GM12878 (cell line): ENCODE data around the gene ZNF276. TPM values are rescaled to one million over a fixed set of nuclear protein-coding genes. Genes with fewer than 3 reads are reported as not detected.

Experiments
- ATAC-seq: fragments of 200-7000 bp; cut with Tn5 transposase; 3 replicates; pipeline ENCODE4 v1.9.1; 2020; ENCODE audit warnings: mild to moderate bottlenecking, moderate library complexity
- BruUV-seq: library from RNA; stranded (reverse); fragments of 400-500 nt; replicated peaks from 2 replicates; lab custom pipeline; 2021; lab: Mats Ljungman, UMichigan
- CTCF ChIA-PET: fragments of 300-600 bp; sonication (Branson Sonifier 250); formaldehyde crosslinking; extraction: SDS; loops from one replicate; lab custom pipeline; 2021; ENCODE audit warnings: inconsistent platforms; lab: Yijun Ruan, JAX
- POLR2A ChIA-PET: fragments of 350-600 bp; formaldehyde crosslinking; extraction: SDS; loops from one replicate; lab custom pipeline; 2021; ENCODE audit warnings: inconsistent platforms; lab: Charles Lee
- RAD21 ChIA-PET: fragments of 300-600 bp; sonication (Branson Sonifier 250); formaldehyde crosslinking; loops from one replicate; lab custom pipeline; 2023; ENCODE audit warnings: antibody characterized with exemption; ENCODE audit not compliant: unreplicated experiment; lab: Charles Lee
- SMC1A ChIA-PET: fragments of 300-600 bp; sonication (Branson Sonifier 250); formaldehyde crosslinking; loops from one replicate; lab custom pipeline; 2023; ENCODE audit not compliant: unreplicated experiment, uncharacterized antibody; lab: Charles Lee
- DNase-seq: peaks from one replicate; pipeline ENCODE4 v3.0.0-alpha.2; 2011; ENCODE audit warnings: low read depth, low spot score
- FAIRE-seq: peaks from 3 replicates; lab custom pipeline; 2011; peaks lifted over from hg19 to GRCh38; lab: Jason Lieb, UNC
- H2AFZ ChIP-seq: 2 replicates; pipeline ENCODE4 v1.6.0; 2011; ENCODE audit warnings: low read depth, low read length, control low read depth; ENCODE audit not compliant: control insufficient read depth
- H3K27ac ChIP-seq: 2 replicates; pipeline ENCODE4 v1.5.1; 2011; ENCODE audit warnings: control low read depth; ENCODE audit not compliant: control insufficient read depth, insufficient read depth
- H3K27me3 ChIP-seq, 2 experiments: replicated peaks in 1 of 2; 2 replicates each; pipeline versions ENCODE4 v1.6.0 to v1.6.1; 2011; ENCODE audit warnings: low read length in 1 of 2; ENCODE audit not compliant: control insufficient read depth in 2 of 2, insufficient read depth in 2 of 2
- H3K36me3 ChIP-seq, 2 experiments: 2 replicates each; pipeline ENCODE4 v1.5.1; 2011; ENCODE audit warnings: low read length in 1 of 2; ENCODE audit not compliant: control insufficient read depth in 2 of 2, insufficient read depth in 2 of 2
- H3K4me1 ChIP-seq: 2 replicates; pipeline ENCODE4 v1.6.1; 2011; ENCODE audit warnings: mild to moderate bottlenecking, low read length, moderate library complexity, mixed read lengths; ENCODE audit not compliant: control insufficient read depth, insufficient read depth
- H3K4me2 ChIP-seq: 2 replicates; pipeline ENCODE4 v1.6.0; 2011; ENCODE audit warnings: control low read depth; ENCODE audit not compliant: control insufficient read depth, insufficient read depth
- H3K4me3 ChIP-seq: fragments of 200-600 bp; sonication (generic); 2 replicates; pipeline ENCODE4 v1.5.1; 2016
- H3K79me2 ChIP-seq: 2 replicates; pipeline ENCODE4 v1.6.0; 2011; ENCODE audit warnings: low read length; ENCODE audit not compliant: control insufficient read depth, insufficient read depth
- H3K9ac ChIP-seq: 2 replicates; pipeline ENCODE4 v1.8.0; 2011; ENCODE audit warnings: low read length, control low read depth, mixed read lengths; ENCODE audit not compliant: control insufficient read depth, insufficient read depth
- H3K9me3 ChIP-seq: replicated peaks from 3 replicates; pipeline ENCODE4 v1.5.1; 2011; ENCODE audit warnings: mild to moderate bottlenecking, low read length; ENCODE audit not compliant: control insufficient read depth, insufficient read depth
- H4K20me1 ChIP-seq: 2 replicates; pipeline ENCODE4 v1.6.0; 2011; ENCODE audit not compliant: control insufficient read depth, insufficient read depth
- ETV6 ChIP-seq, 2 experiments: fragments of 450-650 bp in 1 of 2; IDR thresholded peaks in 1 of 2; conservative IDR thresholded peaks in 1 of 2; 2 replicates each; pipeline ENCODE4 v1.6.1; 2014; ENCODE audit warnings: antibody characterized with exemption in 1 of 2, borderline replicate concordance in 1 of 2, low read depth in 1 of 2, mild to moderate bottlenecking in 1 of 2, moderate library complexity in 1 of 2
- HDGF ChIP-seq: fragments of 450-650 bp; IDR thresholded peaks from 2 replicates; pipeline ENCODE4 v1.6.1; 2016; ENCODE audit warnings: antibody characterized with exemption
- MEF2A ChIP-seq: IDR thresholded peaks from 2 replicates; pipeline ENCODE4 v1.6.1; 2011; ENCODE audit warnings: low read depth, mild to moderate bottlenecking, low read length, moderate library complexity; ENCODE audit not compliant: insufficient read depth
- MTA3 ChIP-seq: IDR thresholded peaks from 2 replicates; pipeline ENCODE4 v1.6.1; 2012; ENCODE audit warnings: low read length, inconsistent platforms, borderline replicate concordance
- MYC ChIP-seq: IDR thresholded peaks from 2 replicates; pipeline ENCODE4 v1.6.1; 2011; ENCODE audit warnings: mild to moderate bottlenecking, low read length, moderate library complexity, inconsistent platforms; ENCODE audit not compliant: insufficient read depth, insufficient replicate concordance, insufficient read length, severe bottlenecking
- SIX5 ChIP-seq: IDR thresholded peaks from 2 replicates; pipeline ENCODE4 v1.6.1; 2011; ENCODE audit warnings: mild to moderate bottlenecking, low read depth, low read length, moderate library complexity; ENCODE audit not compliant: severe bottlenecking
- WGBS: methylation state at CpG from one replicate; pipeline ENCODE4 v1.1.6; 2016; ENCODE audit warnings: low lambda C conversion rate; ENCODE audit not compliant: insufficient replicate concordance, insufficient coverage; ENCODE audit errors: missing lambda C conversion rate; 5-methylcytosine and 5-hydroxymethylcytosine counted together
- in situ Hi-C: fragments of 300-500 bp; cut with MboI; formaldehyde crosslinking; loops from 9 replicates; pipeline ENCODE4 v1.14.3; 2018; ENCODE audit warnings: mixed read lengths
- intact Hi-C: fragments of 100-400 bp; cut with micrococcal nuclease; formaldehyde crosslinking; loops from one replicate; pipeline ENCODE4 v1.14.2; 2022; ENCODE audit not compliant: unreplicated experiment
- polyA plus RNA-seq, 11 experiments: library from polyadenylated mRNA; depleted of rRNA in 4 of 11; unstranded in 6 of 11; stranded (reverse) in 5 of 11; fragments of >200 nt; fragmentation: Nextera tagmentation in 4 of 11; fragmentation: Illumina TruSeq in 1 of 11; extraction: Ambion mirVana in 4 of 11; extraction: Trizol in 1 of 11; gene quantifications; 1 replicate in 1 of 11; 2 replicates in 10 of 11; pipeline versions ENCODE4 v1.2.1 to v1.2.3, GENCODE V29; 2011 to 2016; ENCODE audit warnings: inconsistent platforms in 2 of 11, missing spikeins in 2 of 11, low read depth in 1 of 11
- total RNA-seq, 4 experiments: library from RNA; depleted of rRNA in 3 of 4; stranded (reverse); fragments of >200 nt in 3 of 4; fragmentation: Illumina TruSeq in 1 of 4; extraction: Trizol in 1 of 4; gene quantifications; 2 replicates each; pipeline versions ENCODE4 v1.2.1 to v1.2.3, GENCODE V29; 2013 to 2021
- TF ChIP-seq, protein P1 (sequence below): IDR thresholded peaks from 2 replicates; pipeline ENCODE4 v1.6.1; 2011; ENCODE audit warnings: borderline replicate concordance, low read depth, mild to moderate bottlenecking, moderate library complexity, mixed read lengths, low read length; ENCODE audit not compliant: insufficient read depth; ENCODE audit errors: extremely low read length
- TF ChIP-seq, protein P2 (sequence below): fragments of 450-650 bp; IDR thresholded peaks from 2 replicates; pipeline ENCODE4 v1.6.1; 2017; ENCODE audit warnings: borderline replicate concordance
- TF ChIP-seq, protein P3 (sequence below): IDR thresholded peaks from 2 replicates; pipeline ENCODE4 v1.6.1; 2012; ENCODE audit warnings: low read depth, low read length, improper control_type of control experiment
- TF ChIP-seq, protein P4 (sequence below): fragments of 450-650 bp; IDR thresholded peaks from 2 replicates; pipeline ENCODE4 v1.6.1; 2017; ENCODE audit warnings: antibody characterized with exemption, mild to moderate bottlenecking, moderate library complexity

The ZNF276 gene
- total and polyA plus RNA-seq, 10 of the 15 experiments (the other 5 are each of a cell fraction or from before 2014, with no cell fraction given) = 0.27 to 22.7 (median 8.7) TPM

DNA sequence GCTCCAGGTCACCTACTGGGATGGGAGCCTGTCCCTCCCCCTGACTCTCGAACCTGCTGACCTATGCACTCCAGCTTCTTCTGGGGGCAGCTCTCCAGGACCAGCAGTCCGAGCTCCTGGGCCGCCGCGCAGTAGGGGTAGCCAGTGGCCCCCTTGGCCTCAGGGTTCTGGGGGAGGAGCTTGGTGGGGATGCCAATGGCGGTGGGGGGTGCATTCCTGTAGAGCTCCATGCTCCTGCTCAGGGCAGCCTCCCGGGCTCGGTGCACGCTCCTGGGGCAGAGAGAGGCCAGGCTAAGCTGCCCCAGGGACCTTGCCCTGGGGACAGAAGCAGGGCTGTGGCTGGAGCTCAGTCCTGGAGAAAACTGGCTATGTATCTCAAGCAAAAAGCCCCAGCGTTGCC is 12.2 kb upstream of the ZNF276 start:
- H4K20me1 ChIP-seq = no peaks in the 10 kb centered on the region
- no peaks in the 10 kb centered on the region for H3K36me3 ChIP-seq
- H3K4me1 ChIP-seq = no peaks in the 10 kb centered on the region
- H3K79me2 ChIP-seq = peaks cover 7% of the 10 kb centered on the region
- in situ Hi-C loops = loop anchor here (10.0 kb wide), 1 partner anchor 86 kb away; no protein-coding TSS in a partner anchor
- 78% methylated on average over 10 of the region's 10 CpGs for WGBS
- H2AFZ ChIP-seq = no peak overlapping the region
- ChIA-PET SMC1A (no interaction called here), RAD21 (interaction anchor here (1.0 kb wide), 1 partner anchor 152 kb away, joined by 3 read pairs; no protein-coding TSS in a partner anchor), CTCF (interaction anchor here (1.0 to 5.4 kb wide), 3 partner anchors 83 to 200 kb away, joined by 3 to 119 read pairs (median 82); no protein-coding TSS in a partner anchor), POLR2A (interaction anchor here (0.5 to 1.1 kb wide), 2 partner anchors 43 to 370 kb away, joined by 3 to 7 read pairs; no protein-coding TSS in a partner anchor)
- no TSS peak for BruUV-seq
- no peak overlapping the region for H3K27ac ChIP-seq
- no peak for TF ChIP-seq ETV6 (conservative IDR thresholded peaks at IDR 0.05 in 1 of 2, IDR thresholded peaks at IDR 0.05 in 1 of 2; ENCODE audit: borderline replicate concordance in 1 of 2, low read depth in 1 of 2)
- TF ChIP-seq, protein P1, sequence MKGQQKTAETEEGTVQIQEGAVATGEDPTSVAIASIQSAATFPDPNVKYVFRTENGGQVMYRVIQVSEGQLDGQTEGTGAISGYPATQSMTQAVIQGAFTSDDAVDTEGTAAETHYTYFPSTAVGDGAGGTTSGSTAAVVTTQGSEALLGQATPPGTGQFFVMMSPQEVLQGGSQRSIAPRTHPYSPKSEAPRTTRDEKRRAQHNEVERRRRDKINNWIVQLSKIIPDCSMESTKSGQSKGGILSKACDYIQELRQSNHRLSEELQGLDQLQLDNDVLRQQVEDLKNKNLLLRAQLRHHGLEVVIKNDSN = no peak
- no peak for TF ChIP-seq HDGF
- TF ChIP-seq MYC = no peak
- TF ChIP-seq, protein P2, sequence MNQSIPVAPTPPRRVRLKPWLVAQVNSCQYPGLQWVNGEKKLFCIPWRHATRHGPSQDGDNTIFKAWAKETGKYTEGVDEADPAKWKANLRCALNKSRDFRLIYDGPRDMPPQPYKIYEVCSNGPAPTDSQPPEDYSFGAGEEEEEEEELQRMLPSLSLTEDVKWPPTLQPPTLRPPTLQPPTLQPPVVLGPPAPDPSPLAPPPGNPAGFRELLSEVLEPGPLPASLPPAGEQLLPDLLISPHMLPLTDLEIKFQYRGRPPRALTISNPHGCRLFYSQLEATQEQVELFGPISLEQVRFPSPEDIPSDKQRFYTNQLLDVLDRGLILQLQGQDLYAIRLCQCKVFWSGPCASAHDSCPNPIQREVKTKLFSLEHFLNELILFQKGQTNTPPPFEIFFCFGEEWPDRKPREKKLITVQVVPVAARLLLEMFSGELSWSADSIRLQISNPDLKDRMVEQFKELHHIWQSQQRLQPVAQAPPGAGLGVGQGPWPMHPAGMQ = no peak
- TF ChIP-seq, protein P3, sequence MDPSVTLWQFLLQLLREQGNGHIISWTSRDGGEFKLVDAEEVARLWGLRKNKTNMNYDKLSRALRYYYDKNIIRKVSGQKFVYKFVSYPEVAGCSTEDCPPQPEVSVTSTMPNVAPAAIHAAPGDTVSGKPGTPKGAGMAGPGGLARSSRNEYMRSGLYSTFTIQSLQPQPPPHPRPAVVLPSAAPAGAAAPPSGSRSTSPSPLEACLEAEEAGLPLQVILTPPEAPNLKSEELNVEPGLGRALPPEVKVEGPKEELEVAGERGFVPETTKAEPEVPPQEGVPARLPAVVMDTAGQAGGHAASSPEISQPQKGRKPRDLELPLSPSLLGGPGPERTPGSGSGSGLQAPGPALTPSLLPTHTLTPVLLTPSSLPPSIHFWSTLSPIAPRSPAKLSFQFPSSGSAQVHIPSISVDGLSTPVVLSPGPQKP = no peak
- TF ChIP-seq, protein P4, sequence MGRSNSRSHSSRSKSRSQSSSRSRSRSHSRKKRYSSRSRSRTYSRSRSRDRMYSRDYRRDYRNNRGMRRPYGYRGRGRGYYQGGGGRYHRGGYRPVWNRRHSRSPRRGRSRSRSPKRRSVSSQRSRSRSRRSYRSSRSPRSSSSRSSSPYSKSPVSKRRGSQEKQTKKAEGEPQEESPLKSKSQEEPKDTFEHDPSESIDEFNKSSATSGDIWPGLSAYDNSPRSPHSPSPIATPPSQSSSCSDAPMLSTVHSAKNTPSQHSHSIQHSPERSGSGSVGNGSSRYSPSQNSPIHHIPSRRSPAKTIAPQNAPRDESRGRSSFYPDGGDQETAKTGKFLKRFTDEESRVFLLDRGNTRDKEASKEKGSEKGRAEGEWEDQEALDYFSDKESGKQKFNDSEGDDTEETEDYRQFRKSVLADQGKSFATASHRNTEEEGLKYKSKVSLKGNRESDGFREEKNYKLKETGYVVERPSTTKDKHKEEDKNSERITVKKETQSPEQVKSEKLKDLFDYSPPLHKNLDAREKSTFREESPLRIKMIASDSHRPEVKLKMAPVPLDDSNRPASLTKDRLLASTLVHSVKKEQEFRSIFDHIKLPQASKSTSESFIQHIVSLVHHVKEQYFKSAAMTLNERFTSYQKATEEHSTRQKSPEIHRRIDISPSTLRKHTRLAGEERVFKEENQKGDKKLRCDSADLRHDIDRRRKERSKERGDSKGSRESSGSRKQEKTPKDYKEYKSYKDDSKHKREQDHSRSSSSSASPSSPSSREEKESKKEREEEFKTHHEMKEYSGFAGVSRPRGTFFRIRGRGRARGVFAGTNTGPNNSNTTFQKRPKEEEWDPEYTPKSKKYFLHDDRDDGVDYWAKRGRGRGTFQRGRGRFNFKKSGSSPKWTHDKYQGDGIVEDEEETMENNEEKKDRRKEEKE = no peak
- TF ChIP-seq MTA3 = no peak
- no peak for TF ChIP-seq MEF2A
- TF ChIP-seq SIX5 = no peak
- ATAC-seq = no peak
- H3K9me3 ChIP-seq = no peaks in the 10 kb centered on the region
- no peak for FAIRE-seq
- no peak overlapping the region for H3K4me2 ChIP-seq
- no peaks in the 10 kb centered on the region for H3K27me3 ChIP-seq
- no peak overlapping the region for H3K9ac ChIP-seq
- no peak overlapping the region for H3K4me3 ChIP-seq
- intact Hi-C loops = loop anchor here (10.0 kb wide), 1 partner anchor 206 kb away; the partner anchor contains the start of gene MC1R
- DNase-seq = no peak
